K562 (cell line): ENCODE results near the gene UBE2L6. TPM values are rescaled to one million over a fixed set of nuclear protein-coding genes. Genes with fewer than 3 reads are reported as not detected.

Experiments
- BCOR ChIP-seq: fragments of 450-650 bp; IDR thresholded peaks from 2 replicates; pipeline ENCODE4 v1.6.1; 2016
- BRD9 ChIP-seq: fragments of 450-650 bp; IDR thresholded peaks from 2 replicates; pipeline ENCODE4 v1.6.1; 2018; ENCODE audit warnings: low read depth; ENCODE audit not compliant: partially characterized antibody
- CHD1 ChIP-seq: fragments of 200-600 bp; sonication (generic); IDR thresholded peaks from one replicate; pipeline ENCODE4 v1.6.1; 2012; ENCODE audit warnings: mild to moderate bottlenecking, moderate library complexity, low read length, inconsistent platforms
- HLTF ChIP-seq: fragments of 450-650 bp; IDR thresholded peaks from 2 replicates; pipeline ENCODE4 v1.6.1; 2016
- NFIC ChIP-seq: fragments of 450-650 bp; IDR thresholded peaks from 2 replicates; pipeline ENCODE4 v1.6.1; 2017; ENCODE audit warnings: mild to moderate bottlenecking, inconsistent platforms
- NONO ChIP-seq, 2 experiments: fragments of 200-400 bp in 1 of 2; fragments of 450-650 bp in 1 of 2; formaldehyde crosslinking in 1 of 2; IDR thresholded peaks; 2 replicates each; pipeline ENCODE4 v1.6.1; 2017; ENCODE audit warnings: low read depth in 2 of 2, mild to moderate bottlenecking in 2 of 2, moderate library complexity in 2 of 2, low read length in 1 of 2
- NR2C1 ChIP-seq, 2 experiments: fragments of 450-650 bp; IDR thresholded peaks; 2 replicates each; pipeline ENCODE4 v1.6.1; 2017; ENCODE audit warnings: mild to moderate bottlenecking in 2 of 2, antibody characterized with exemption in 1 of 2, inconsistent platforms in 1 of 2, missing compliant biosample characterization in 1 of 2, missing genetic modification characterization in 1 of 2
- PTBP1 ChIP-seq: fragments of 200-400 bp; formaldehyde crosslinking; IDR thresholded peaks from 2 replicates; pipeline ENCODE4 v1.6.1; 2017; ENCODE audit warnings: low read depth, low read length
- RFX5 ChIP-seq: IDR thresholded peaks from 2 replicates; pipeline ENCODE4 v1.6.1; 2011; ENCODE audit warnings: low read depth, mild to moderate bottlenecking, improper control_type of control experiment, low read length
- SMARCA5 ChIP-seq: fragments of 450-650 bp; IDR thresholded peaks from 2 replicates; pipeline ENCODE4 v1.6.1; 2016
- TARDBP ChIP-seq: fragments of 450-650 bp; IDR thresholded peaks from 2 replicates; pipeline ENCODE4 v1.6.1; 2016
- TFAM ChIP-seq: fragments of 250-450 bp; sonication (Bioruptor Pico); conservative IDR thresholded peaks from 2 replicates; pipeline ENCODE4 v1.5.0; 2021; ENCODE audit warnings: mild to moderate bottlenecking, moderate library complexity
- polyA plus RNA-seq, 8 experiments: library from polyadenylated mRNA; depleted of rRNA in 4 of 8; stranded (reverse) in 5 of 8; unstranded in 3 of 8; fragments of >200 nt; fragmentation: Nextera tagmentation in 2 of 8; fragmentation: Illumina TruSeq in 1 of 8; extraction: Ambion mirVana in 2 of 8; extraction: Trizol in 1 of 8; gene quantifications; 2 replicates each; pipeline versions ENCODE4 v1.2.1 to v1.2.3, GENCODE V29; 2011 to 2014; ENCODE audit warnings: inconsistent platforms in 1 of 8, missing spikeins in 1 of 8
- total RNA-seq, 7 experiments: library from RNA; depleted of rRNA in 6 of 7; stranded (reverse); fragments of >200 nt in 6 of 7; fragmentation: Illumina TruSeq in 2 of 7; extraction: Trizol in 2 of 7; gene quantifications; 2 replicates each; pipeline versions ENCODE4 v1.2.1 to v1.2.3, GENCODE V29; 2011 to 2021; ENCODE audit warnings: low replicate concordance in 1 of 7
- TF ChIP-seq, protein P1 (sequence below): fragments of 250-450 bp; sonication (Bioruptor Pico); IDR thresholded peaks from 2 replicates; pipeline ENCODE4 v1.4.0; 2020; ENCODE audit warnings: mild to moderate bottlenecking

The UBE2L6 gene
- total and polyA plus RNA-seq, 9 of the 15 experiments (the other 6 are each of a cell fraction or from before 2014, with no cell fraction given) = 5.9 to 24.9 (median 9.7) TPM

DNA sequence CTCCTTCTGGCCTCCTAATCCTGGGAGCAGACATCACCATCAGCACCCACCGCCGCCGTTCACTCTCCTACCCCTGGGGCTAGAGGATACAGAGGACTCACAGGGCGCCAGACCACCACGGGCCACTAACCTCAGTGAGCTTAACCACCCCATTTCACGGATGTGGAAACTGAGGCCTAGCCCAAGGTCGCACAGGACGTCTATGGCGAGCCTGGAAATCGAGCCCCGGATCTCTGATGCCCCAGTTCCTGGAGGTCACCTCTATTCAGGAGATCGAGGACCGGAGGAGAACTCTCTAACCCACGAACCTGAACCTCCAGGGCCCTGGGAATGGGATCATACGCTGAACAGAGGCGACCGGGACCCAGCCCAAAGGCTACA is 37.3 kb downstream of the UBE2L6 start (continued):
- TF ChIP-seq NONO (IDR thresholded peaks at IDR 0.05; ENCODE audit: low read depth in 2 of 2, low read length in 1 of 2) = 0 out of 4 replicates have a peak, but pooled peaks of 1 of the 2 experiments have one; percentile 33
- TF ChIP-seq NFIC = peak; percentile 14; the same call in 1 of the 2 replicates
- peak; percentile 95 for TF ChIP-seq PTBP1
- TF ChIP-seq SMARCA5 = peak; percentile 99
- TF ChIP-seq CHD1 = peak; percentile 76
- peak; percentile 99 for TF ChIP-seq BCOR
- TF ChIP-seq, protein P1, sequence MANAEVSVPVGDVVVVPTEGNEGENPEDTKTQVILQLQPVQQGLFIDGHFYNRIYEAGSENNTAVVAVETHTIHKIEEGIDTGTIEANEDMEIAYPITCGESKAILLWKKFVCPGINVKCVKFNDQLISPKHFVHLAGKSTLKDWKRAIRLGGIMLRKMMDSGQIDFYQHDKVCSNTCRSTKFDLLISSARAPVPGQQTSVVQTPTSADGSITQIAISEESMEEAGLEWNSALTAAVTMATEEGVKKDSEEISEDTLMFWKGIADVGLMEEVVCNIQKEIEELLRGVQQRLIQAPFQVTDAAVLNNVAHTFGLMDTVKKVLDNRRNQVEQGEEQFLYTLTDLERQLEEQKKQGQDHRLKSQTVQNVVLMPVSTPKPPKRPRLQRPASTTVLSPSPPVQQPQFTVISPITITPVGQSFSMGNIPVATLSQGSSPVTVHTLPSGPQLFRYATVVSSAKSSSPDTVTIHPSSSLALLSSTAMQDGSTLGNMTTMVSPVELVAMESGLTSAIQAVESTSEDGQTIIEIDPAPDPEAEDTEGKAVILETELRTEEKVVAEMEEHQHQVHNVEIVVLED = no peak
- no peak for TF ChIP-seq RFX5
- no peak for TF ChIP-seq NR2C1 (IDR thresholded peaks at IDR 0.05)
- 0 out of 2 replicates have a peak, but pooled peaks have one; percentile 18 for TF ChIP-seq NR2C1 (tag; IDR thresholded peaks at IDR 0.05)
- TF ChIP-seq HLTF = 0 out of 2 replicates have a peak, but pooled peaks have one; percentile 55
- no peak for TF ChIP-seq TARDBP
- peak; percentile 54 for TF ChIP-seq BRD9
- no peak for TF ChIP-seq TFAM (CRISPR knock-in tag)
